Measurements from ENCODE around the gene KRT16. TPM values are rescaled to one million over a fixed set of nuclear protein-coding genes. Genes with fewer than 3 reads are reported as not detected.

The KRT16 gene
- total and polyA plus RNA-seq, 2 donors (not counting 3 experiments of a cell fraction or from before 2014, with no cell fraction given) = not detected

GRCh38 chr17:41638941-41639340 is 26.4 kb upstream of the KRT16 start:
- Histone ChIP-seq H3K4me2 (ENCODE audit: insufficient read depth, low read length) (no peak overlapping the region), H3K27me3 (ENCODE audit: control insufficient read depth in 2 of 2, insufficient read depth in 2 of 2, low read length in 2 of 2) (no peaks in the 10 kb centered on the region), H3K27ac (ENCODE audit: insufficient read depth, low read depth, low read length) (no peak overlapping the region), H2AFZ (ENCODE audit: low read depth, low read length) (no peak overlapping the region), H3K9me3 (replicated peaks; ENCODE audit: control insufficient read depth, insufficient read depth, low read length) (no peaks in the 10 kb centered on the region), H4K20me1 (replicated peaks; ENCODE audit: control insufficient read depth, extremely low read depth, insufficient read depth, low read length) (no peaks in the 10 kb centered on the region), H3K79me2 (ENCODE audit: control insufficient read depth, insufficient read depth, low read length) (no peaks in the 10 kb centered on the region), H3K4me1 (ENCODE audit: control insufficient read depth, extremely low read depth, insufficient read depth, low read length) (no peaks in the 10 kb centered on the region), H3K9me1 (replicated peaks; ENCODE audit: control insufficient read depth, extremely low read depth, insufficient read depth, low read length) (no peaks in the 10 kb centered on the region), H3K9ac (replicated peaks; ENCODE audit: extremely low read depth, insufficient read depth, low read length) (no peak overlapping the region), H3K36me3 (ENCODE audit: control insufficient read depth in 2 of 2, extremely low read depth in 1 of 2, insufficient read depth in 2 of 2, low read length in 2 of 2) (no peaks in the 10 kb centered on the region), H3K4me3 (replicated peaks in 1 of 3; ENCODE audit: insufficient read depth in 1 of 3, low read depth in 1 of 3, low read length in 3 of 3) (no peak overlapping the region)
- no TSS peak for BruUV-seq (replicated peaks)
- TF ChIP-seq, protein P1, sequence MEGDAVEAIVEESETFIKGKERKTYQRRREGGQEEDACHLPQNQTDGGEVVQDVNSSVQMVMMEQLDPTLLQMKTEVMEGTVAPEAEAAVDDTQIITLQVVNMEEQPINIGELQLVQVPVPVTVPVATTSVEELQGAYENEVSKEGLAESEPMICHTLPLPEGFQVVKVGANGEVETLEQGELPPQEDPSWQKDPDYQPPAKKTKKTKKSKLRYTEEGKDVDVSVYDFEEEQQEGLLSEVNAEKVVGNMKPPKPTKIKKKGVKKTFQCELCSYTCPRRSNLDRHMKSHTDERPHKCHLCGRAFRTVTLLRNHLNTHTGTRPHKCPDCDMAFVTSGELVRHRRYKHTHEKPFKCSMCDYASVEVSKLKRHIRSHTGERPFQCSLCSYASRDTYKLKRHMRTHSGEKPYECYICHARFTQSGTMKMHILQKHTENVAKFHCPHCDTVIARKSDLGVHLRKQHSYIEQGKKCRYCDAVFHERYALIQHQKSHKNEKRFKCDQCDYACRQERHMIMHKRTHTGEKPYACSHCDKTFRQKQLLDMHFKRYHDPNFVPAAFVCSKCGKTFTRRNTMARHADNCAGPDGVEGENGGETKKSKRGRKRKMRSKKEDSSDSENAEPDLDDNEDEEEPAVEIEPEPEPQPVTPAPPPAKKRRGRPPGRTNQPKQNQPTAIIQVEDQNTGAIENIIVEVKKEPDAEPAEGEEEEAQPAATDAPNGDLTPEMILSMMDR (IDR thresholded peaks at IDR 0.05; ENCODE audit: extremely low read depth in 1 of 2, insufficient read depth in 1 of 2, low read depth in 1 of 2, low read length in 2 of 2) = no peak
- no peak for TF ChIP-seq FOS (IDR thresholded peaks at IDR 0.05; ENCODE audit: borderline replicate concordance, insufficient read depth, low read length)
- no peak for TF ChIP-seq GATA2 (IDR thresholded peaks at IDR 0.05; ENCODE audit: insufficient read depth, insufficient read length, low read depth, low read length)
- no peak for TF ChIP-seq POLR2A (IDR thresholded peaks at IDR 0.05; ENCODE audit: low read depth, low read length)
- TF ChIP-seq EZH2 (IDR thresholded peaks at IDR 0.05; ENCODE audit: borderline replicate concordance, low read depth, low read length, severe bottlenecking) = no peak
- TF ChIP-seq JUN (IDR thresholded peaks at IDR 0.05; ENCODE audit: borderline replicate concordance, insufficient read depth, insufficient read length, low read depth) = no peak
- no peak for TF ChIP-seq POLR2AphosphoS5 (IDR thresholded peaks at IDR 0.05; ENCODE audit: insufficient read depth, low read depth, low read length)
- ChIA-PET POLR2A (no interaction called here), CTCF (interaction anchor here (1.3 to 4.2 kb wide), 3 partner anchors 10 to 89 kb away, joined by 5 to 28 read pairs (median 17); no protein-coding TSS in a partner anchor)
- DNase-seq (ENCODE audit: low read depth, low spot score) = no peak
- dilution Hi-C loops (cut with MboI; ENCODE audit: extremely low pct_ligation_motif_present, low sequenced_read_pairs) (no loop called here), intact Hi-C loops (cut with micrococcal nuclease) (no loop called here)
- no peak for FAIRE-seq
